ENCODE data around the gene CHAD.

CHAD gene

GRCh38 chr17:50511058-50511457, 42.4 kb upstream of the CHAD start:
- DNase-seq (ENCODE audit: low read depth) = peak; percentile 63
- no peak for TF ChIP-seq CTCF (conservative IDR thresholded peaks at IDR 0.05; ENCODE audit: low read depth, low read length)
- H3K4me3 ChIP-seq (ENCODE audit: low read depth, low read length) = no peak overlapping the region

- TF ChIP-seq CTCF (conservative IDR thresholded peaks at IDR 0.05; ENCODE audit: low read depth, low read length) = no peak
- peak overlapping the region; percentile 56 for H3K4me3 ChIP-seq (ENCODE audit: low read depth, low read length)
- no peak for DNase-seq (ENCODE audit: low read depth)
Measured at GRCh38 chr17:50508573-50509460, 40.1 kb upstream of the CHAD start.

GRCh38 chr17:50507871-50508572, 39.3 kb upstream of the CHAD start, which contains the start of gene MYCBPAP:
MYCBPAP (plus strand) TSS chr17:50508439; CDS start chr17:50508675, 236 bp downstream.
- TF ChIP-seq CTCF (conservative IDR thresholded peaks at IDR 0.05; ENCODE audit: low read depth, low read length) = no peak
- H3K4me3 ChIP-seq (ENCODE audit: low read depth, low read length) = peak within 1 kb of the TSS; percentile 56

GRCh38 chr17:50506298-50506697, 37.6 kb upstream of the CHAD start:
- no peak for TF ChIP-seq CTCF (conservative IDR thresholded peaks at IDR 0.05; ENCODE audit: low read depth, low read length)
- no peak overlapping the region for H3K4me3 ChIP-seq (ENCODE audit: low read depth, low read length)
- no peak for DNase-seq (ENCODE audit: low read depth)

More at GRCh38 chr17:50507871-50508572, 39.3 kb upstream of the CHAD start, which contains the start of gene MYCBPAP:
- peak; percentile 81 for DNase-seq (ENCODE audit: low read depth)

DNA sequence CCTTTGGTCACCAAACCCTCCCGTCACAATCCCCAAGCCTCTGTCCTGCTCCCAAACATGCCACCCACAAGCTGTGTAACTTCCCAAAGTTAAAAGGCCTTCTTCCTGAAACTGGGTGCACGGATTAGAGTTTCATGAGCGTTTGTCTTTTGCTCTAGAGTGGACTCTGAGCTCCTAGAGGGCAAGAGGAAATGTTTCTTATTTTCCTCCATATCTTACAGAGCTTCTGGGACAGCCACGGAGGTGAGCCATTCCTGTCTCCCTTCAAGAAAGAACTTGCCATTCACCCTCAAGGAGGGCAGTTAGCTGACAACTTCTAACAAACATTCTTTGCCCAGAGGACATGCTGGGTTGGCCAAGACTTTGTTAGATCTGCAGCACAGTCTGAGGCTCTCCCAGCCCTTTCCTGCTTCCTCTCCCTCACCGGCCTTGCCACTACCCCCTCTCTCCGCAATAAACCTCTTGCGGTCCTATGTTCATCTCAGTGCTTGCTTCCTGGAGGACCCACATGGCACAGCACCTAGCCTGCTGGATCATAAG, 37.0 kb upstream of the CHAD start:
- H3K4me3 ChIP-seq (ENCODE audit: low read depth, low read length) = no peak overlapping the region
- TF ChIP-seq CTCF (conservative IDR thresholded peaks at IDR 0.05; ENCODE audit: low read depth, low read length) = no peak

GRCh38 chr17:50502301-50502990, 33.8 kb upstream of the CHAD start:
- TF ChIP-seq CTCF (conservative IDR thresholded peaks at IDR 0.05; ENCODE audit: low read depth, low read length) = no peak
- no peak for DNase-seq (ENCODE audit: low read depth)
- H3K4me3 ChIP-seq (ENCODE audit: low read depth, low read length) = no peak overlapping the region

More for the DNA sequence above, 37.0 kb upstream of the CHAD start:
- no peak for DNase-seq (ENCODE audit: low read depth)

All from choroid plexus epithelial cell (primary cell).